Endothelial cell (in vitro differentiated cells): Measurements from ENCODE around the gene GBP3. TPM values are rescaled to one million over a fixed set of nuclear protein-coding genes. Genes with fewer than 3 reads are reported as not detected.

Experiments
- DNase-seq: peaks from one replicate; pipeline ENCODE4 v3.0.0; 2021; ENCODE audit warnings: low spot score
- H3K27ac Mint-ChIP-seq: one replicate; pipeline ENCODE4 v1.8.0; 2021; ENCODE audit warnings: mixed read lengths, inconsistent platforms; ENCODE audit not compliant: unreplicated experiment
- H3K27me3 Mint-ChIP-seq: one replicate; pipeline ENCODE4 v1.8.0; 2021; ENCODE audit warnings: mild to moderate bottlenecking, moderate library complexity, mixed read lengths, inconsistent platforms; ENCODE audit not compliant: unreplicated experiment
- H3K36me3 Mint-ChIP-seq: one replicate; pipeline ENCODE4 v1.8.0; 2021; ENCODE audit warnings: mild to moderate bottlenecking, low read depth, mixed read lengths, inconsistent platforms; ENCODE audit not compliant: unreplicated experiment
- H3K4me1 Mint-ChIP-seq: one replicate; pipeline ENCODE4 v1.8.0; 2021; ENCODE audit warnings: mild to moderate bottlenecking, mixed read lengths, inconsistent platforms; ENCODE audit not compliant: unreplicated experiment
- H3K4me3 Mint-ChIP-seq: one replicate; pipeline ENCODE4 v1.8.0; 2021; ENCODE audit warnings: mild to moderate bottlenecking, mixed read lengths, inconsistent platforms; ENCODE audit not compliant: unreplicated experiment
- H3K9me3 Mint-ChIP-seq: one replicate; pipeline ENCODE4 v1.8.0; 2021; ENCODE audit warnings: mixed read lengths, inconsistent platforms; ENCODE audit not compliant: unreplicated experiment
- long read RNA-seq: library from polyadenylated mRNA; unstranded; transcript quantifications from one replicate; pipeline ENCODE4 v2.0.0, GENCODE V29; 2020; ENCODE audit not compliant: unreplicated experiment
- total RNA-seq: library from RNA; stranded (reverse); fragmentation: NEBNext Ultra II Directional; extraction: Animal tissue kit (Norgen Biotek cat#: 25700); gene quantifications from one replicate; pipeline ENCODE4 v1.2.1, GENCODE V29; 2021; ENCODE audit not compliant: unreplicated experiment
- TF ChIP-seq, protein P1 (sequence below): fragments of 200-600 bp; sonication (generic); IDR thresholded peaks from one replicate; pipeline ENCODE4 v1.5.0; 2021; ENCODE audit warnings: antibody characterized with exemption; ENCODE audit not compliant: unreplicated experiment

GBP3 gene, protein sequence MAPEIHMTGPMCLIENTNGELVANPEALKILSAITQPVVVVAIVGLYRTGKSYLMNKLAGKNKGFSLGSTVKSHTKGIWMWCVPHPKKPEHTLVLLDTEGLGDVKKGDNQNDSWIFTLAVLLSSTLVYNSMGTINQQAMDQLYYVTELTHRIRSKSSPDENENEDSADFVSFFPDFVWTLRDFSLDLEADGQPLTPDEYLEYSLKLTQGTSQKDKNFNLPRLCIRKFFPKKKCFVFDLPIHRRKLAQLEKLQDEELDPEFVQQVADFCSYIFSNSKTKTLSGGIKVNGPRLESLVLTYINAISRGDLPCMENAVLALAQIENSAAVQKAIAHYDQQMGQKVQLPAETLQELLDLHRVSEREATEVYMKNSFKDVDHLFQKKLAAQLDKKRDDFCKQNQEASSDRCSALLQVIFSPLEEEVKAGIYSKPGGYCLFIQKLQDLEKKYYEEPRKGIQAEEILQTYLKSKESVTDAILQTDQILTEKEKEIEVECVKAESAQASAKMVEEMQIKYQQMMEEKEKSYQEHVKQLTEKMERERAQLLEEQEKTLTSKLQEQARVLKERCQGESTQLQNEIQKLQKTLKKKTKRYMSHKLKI
- total RNA-seq: 0.36 TPM
- long read RNA-seq: 0 reads

DNA sequence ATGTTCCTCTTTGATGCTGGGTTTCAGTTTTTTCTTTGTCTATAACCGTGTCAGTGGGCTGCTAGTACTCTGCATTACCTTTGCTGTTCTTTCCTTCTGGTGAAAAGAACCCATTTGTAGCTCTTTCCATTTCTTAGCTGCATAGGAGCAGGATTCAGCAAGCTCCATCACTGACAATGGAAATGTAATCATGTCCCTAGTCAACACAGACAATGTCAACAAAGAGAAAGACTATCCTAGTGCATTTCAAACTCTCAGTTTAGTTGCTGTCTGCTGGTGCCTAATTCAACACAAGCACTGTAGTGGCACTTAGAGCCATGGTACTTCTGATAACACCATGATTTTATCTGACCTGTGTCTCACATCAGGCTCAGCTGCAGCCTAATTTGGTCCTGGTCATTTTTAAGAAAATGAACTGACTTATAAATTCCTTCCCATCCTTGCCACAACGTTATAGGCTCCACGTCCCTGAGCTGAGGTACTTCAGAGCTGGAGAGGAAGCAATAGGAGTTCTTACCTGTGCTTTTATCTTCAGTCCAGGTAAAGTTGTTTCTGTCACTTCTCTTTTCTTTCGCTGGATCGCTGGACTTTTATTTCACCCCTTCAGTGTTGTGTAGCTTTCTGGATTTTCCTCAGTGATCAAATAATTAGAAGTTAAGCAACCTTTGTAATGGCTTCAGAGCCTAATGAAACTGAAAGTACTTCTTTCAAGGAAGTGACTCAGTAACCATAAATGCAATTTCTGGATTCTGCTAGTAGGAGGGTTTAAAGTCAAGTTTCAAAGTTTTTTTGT, at the start of gene GBP3:
Gene GBP3, minus strand, starts transcription at position 700 of the 793 bp plus-strand sequence. CDS start 2,145 bp downstream, outside the sequence.
- Mint-ChIP-seq H3K27ac (no peak within 1 kb of the TSS), H3K9me3 (no peaks in the 10 kb centered on the region), H3K27me3 (peaks cover 1% of the 10 kb centered on the region), H3K4me1 (peaks cover 14% of the 10 kb centered on the region), H3K36me3 (no peaks in the 10 kb centered on the region), H3K4me3 (no peak within 1 kb of the TSS)
- DNase-seq: no peak
- TF ChIP-seq, protein P1, sequence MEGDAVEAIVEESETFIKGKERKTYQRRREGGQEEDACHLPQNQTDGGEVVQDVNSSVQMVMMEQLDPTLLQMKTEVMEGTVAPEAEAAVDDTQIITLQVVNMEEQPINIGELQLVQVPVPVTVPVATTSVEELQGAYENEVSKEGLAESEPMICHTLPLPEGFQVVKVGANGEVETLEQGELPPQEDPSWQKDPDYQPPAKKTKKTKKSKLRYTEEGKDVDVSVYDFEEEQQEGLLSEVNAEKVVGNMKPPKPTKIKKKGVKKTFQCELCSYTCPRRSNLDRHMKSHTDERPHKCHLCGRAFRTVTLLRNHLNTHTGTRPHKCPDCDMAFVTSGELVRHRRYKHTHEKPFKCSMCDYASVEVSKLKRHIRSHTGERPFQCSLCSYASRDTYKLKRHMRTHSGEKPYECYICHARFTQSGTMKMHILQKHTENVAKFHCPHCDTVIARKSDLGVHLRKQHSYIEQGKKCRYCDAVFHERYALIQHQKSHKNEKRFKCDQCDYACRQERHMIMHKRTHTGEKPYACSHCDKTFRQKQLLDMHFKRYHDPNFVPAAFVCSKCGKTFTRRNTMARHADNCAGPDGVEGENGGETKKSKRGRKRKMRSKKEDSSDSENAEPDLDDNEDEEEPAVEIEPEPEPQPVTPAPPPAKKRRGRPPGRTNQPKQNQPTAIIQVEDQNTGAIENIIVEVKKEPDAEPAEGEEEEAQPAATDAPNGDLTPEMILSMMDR: no peak

DNA sequence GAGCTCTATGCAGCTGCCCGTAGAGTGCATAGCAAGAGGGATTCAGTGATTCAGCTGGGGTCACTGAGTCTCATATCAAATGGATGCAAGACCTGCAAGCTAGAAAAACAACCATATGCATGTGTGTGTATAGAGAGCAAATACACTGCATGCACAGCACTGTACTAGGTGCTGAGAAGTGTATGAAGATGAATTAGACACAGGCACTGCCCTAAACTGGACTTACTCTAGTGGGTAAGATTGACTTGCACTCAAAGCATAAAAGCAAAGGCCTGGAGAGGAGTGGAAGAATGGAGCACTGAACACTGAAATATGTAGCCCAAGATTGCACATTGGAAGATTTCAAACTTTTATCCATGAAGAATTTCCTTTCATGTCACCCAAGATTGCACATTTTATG, 47.8 kb upstream of the GBP3 start:
- Mint-ChIP-seq H3K4me3 (no peak overlapping the region), H3K27me3 (peaks cover 1% of the 10 kb centered on the region), H3K36me3 (peaks cover 3% of the 10 kb centered on the region), H3K9me3 (no peaks in the 10 kb centered on the region), H3K27ac (no peak overlapping the region), H3K4me1 (peaks cover 2% of the 10 kb centered on the region)
- DNase-seq: no peak
- TF ChIP-seq, protein P1: no peak

DNA sequence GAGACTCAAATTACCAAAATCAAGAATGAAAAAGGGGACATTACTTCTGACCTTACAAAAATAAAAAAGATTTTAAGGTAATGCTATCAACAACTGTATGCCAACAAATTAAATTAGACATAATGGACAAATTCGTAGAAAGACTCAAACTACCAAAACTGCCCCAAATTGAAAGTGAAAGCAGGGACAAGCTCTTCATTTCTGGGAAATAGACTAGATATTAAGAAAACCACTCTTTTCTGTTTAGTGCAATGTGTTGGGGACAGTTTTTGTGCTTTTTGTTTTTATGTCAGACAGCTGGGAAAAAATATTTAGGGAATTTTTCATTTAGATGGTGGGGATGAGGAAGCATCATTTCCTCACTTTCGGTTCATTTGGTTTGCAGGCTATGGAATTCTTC, 47.3 kb upstream of the GBP3 start:
- Mint-ChIP-seq H3K9me3 (no peaks in the 10 kb centered on the region), H3K4me1 (peaks cover 2% of the 10 kb centered on the region), H3K27me3 (no peaks in the 10 kb centered on the region), H3K27ac (no peak overlapping the region), H3K36me3 (peaks cover 3% of the 10 kb centered on the region), H3K4me3 (no peak overlapping the region)
- TF ChIP-seq, protein P1: no peak
- DNase-seq: no peak

DNA sequence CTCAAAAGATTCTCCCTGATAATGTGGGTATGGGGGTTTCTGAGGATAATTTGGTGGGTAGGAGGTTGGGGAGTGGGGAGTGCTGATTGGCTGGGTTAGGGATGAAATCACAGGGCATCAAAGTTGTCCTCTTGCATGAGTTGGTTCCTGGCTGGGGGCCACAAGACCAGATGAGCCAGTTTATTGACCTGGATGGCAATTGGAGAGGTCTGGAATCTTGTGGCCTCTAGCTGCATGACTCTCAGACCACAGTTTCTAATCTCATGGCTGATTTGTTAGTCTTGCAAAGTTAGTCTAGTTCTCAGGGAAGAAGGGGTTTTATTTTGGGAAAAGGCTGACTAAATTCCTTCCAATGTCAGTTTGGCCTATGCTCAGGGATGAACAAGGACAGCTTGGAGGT, 45.6 kb upstream of the GBP3 start:
- peaks cover 3% of the 10 kb centered on the region for H3K36me3 Mint-ChIP-seq
- H3K27ac Mint-ChIP-seq: no peak overlapping the region
- no peaks in the 10 kb centered on the region for H3K27me3 Mint-ChIP-seq
- H3K4me3 Mint-ChIP-seq: no peak overlapping the region
- no peaks in the 10 kb centered on the region for H3K9me3 Mint-ChIP-seq
- DNase-seq: no peak
- TF ChIP-seq, protein P1: no peak
- H3K4me1 Mint-ChIP-seq: peaks cover 11% of the 10 kb centered on the region
